Kidney epithelial cell (primary cell): ENCODE data around the gene NDUFA13. TPM values are rescaled to one million over a fixed set of nuclear protein-coding genes. Genes with fewer than 3 reads are reported as not detected.
A peak's percentile ranks its signal among the peaks of the same experiment; 100 is the strongest.
"Not testable (repeated sequence)": the region's sequence is repeated elsewhere in the genome, so short reads cannot be mapped to it uniquely, and the experiment has no call there.

Experiments
- DNase-seq: peaks from one replicate; pipeline ENCODE4 v3.0.0-alpha.2; 2010; ENCODE audit warnings: low read depth
- H3K27me3 ChIP-seq: 2 replicates; pipeline ENCODE4 v1.6.0; 2011; ENCODE audit warnings: low read length; ENCODE audit not compliant: control insufficient read depth, insufficient read depth
- H3K36me3 ChIP-seq: 2 replicates; pipeline ENCODE4 v1.5.1; 2011; ENCODE audit warnings: low read length; ENCODE audit not compliant: control insufficient read depth, insufficient read depth
- H3K4me3 ChIP-seq: 2 replicates; pipeline ENCODE4 v1.5.1; 2011; ENCODE audit warnings: low read depth, mild to moderate bottlenecking, control low read depth, low read length
- total RNA-seq: library from RNA; depleted of rRNA; stranded (reverse); fragments of >200 nt; gene quantifications from 2 replicates; pipeline ENCODE4 v1.2.3, GENCODE V29; 2015
- TF ChIP-seq, protein P1 (sequence below): IDR thresholded peaks from 2 replicates; pipeline ENCODE4 v1.5.1; 2011; ENCODE audit warnings: mild to moderate bottlenecking, moderate library complexity, low read length, control low read depth, inconsistent platforms; ENCODE audit not compliant: insufficient read depth, poor library complexity, severe bottlenecking

NDUFA13 gene
- 58.8 and 127 TPM in 2 replicates for total RNA-seq

DNA sequence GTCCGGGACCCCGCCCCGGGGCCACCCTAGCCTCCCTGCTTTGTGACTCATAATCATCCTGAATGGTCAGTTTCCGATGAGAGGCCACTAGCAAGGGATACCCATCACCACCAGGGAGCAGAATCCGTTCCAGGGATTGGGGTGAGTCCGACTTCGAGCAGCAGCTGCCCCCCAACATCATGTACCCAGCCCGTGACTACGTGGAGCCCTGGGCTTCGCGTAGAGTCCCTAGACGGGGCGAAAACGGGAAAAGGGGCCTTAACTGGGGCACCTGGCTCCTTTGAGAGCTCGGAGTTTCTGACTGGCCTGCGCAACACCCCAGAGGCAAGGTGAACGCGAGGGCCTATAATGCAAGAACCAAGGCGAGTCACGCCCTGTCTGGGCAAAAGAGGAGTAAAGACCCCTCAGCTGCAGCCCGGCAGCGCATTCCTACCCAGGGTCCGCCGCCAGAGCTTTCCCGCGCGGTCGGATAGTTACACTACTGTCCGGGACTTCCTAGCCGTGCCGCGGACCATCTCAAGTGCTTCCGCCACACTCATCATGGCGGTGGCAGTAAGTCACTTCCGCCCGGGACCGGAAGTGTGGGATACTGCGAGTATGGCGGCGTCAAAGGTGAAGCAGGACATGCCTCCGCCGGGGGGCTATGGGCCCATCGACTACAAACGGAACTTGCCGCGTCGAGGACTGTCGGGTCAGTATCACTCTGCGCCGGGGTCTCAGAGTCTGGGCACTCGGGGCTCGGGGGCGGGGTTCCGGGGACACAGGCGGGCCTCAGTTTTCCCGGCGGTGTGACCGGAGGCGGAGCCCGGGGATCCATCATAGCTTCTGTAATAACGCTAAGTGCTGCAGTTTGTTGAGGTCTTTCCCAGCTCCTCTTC lies at the start of gene NDUFA13:
Gene NDUFA13, plus strand, starts transcription at position 584 of the 878 bp plus-strand sequence. Its CDS starts 14 bp downstream, at position 598.
- H3K27me3 ChIP-seq, result no peaks in the 10 kb centered on the region
- TF ChIP-seq, protein P1, sequence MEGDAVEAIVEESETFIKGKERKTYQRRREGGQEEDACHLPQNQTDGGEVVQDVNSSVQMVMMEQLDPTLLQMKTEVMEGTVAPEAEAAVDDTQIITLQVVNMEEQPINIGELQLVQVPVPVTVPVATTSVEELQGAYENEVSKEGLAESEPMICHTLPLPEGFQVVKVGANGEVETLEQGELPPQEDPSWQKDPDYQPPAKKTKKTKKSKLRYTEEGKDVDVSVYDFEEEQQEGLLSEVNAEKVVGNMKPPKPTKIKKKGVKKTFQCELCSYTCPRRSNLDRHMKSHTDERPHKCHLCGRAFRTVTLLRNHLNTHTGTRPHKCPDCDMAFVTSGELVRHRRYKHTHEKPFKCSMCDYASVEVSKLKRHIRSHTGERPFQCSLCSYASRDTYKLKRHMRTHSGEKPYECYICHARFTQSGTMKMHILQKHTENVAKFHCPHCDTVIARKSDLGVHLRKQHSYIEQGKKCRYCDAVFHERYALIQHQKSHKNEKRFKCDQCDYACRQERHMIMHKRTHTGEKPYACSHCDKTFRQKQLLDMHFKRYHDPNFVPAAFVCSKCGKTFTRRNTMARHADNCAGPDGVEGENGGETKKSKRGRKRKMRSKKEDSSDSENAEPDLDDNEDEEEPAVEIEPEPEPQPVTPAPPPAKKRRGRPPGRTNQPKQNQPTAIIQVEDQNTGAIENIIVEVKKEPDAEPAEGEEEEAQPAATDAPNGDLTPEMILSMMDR, result peak; percentile 19
- peak within 1 kb of the TSS; percentile 82 for H3K4me3 ChIP-seq
- no peaks in the 10 kb centered on the region for H3K36me3 ChIP-seq
- DNase-seq, result peak; percentile 59

DNA sequence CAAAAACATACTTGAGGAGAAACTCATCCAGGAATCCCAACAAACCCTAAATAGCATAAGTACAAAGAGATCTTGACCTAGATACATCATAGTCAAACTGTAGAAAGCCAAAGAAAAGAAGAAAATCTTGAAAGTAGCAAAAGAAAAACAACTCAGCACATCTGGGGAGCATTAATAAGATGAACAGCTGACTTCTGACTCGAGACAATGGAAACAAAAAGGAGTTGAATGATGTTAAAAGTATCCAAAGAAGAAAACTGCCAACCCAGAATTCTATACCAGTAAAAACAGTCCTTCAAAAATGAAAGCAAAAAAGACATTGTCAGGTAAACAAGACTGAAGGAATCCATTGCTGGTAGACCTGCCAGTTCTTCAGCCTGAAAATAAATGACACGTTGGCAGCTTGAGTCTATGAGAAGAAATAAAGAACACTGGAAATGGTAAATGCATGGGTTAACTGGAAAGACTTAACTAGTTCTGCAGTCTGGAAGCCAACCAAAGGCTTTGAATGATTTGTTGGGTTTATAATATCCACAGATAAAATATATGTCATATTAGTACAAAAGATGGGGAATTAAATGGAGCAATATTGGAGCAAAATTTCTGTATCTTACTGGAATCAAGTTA lies 47.5 kb upstream of the NDUFA13 start:
- Histone ChIP-seq H3K4me3 (no peak overlapping the region), H3K27me3 (no peaks in the 10 kb centered on the region), H3K36me3 (peaks cover 2% of the 10 kb centered on the region)
- TF ChIP-seq, protein P1, result no peak
- no peak for DNase-seq

DNA sequence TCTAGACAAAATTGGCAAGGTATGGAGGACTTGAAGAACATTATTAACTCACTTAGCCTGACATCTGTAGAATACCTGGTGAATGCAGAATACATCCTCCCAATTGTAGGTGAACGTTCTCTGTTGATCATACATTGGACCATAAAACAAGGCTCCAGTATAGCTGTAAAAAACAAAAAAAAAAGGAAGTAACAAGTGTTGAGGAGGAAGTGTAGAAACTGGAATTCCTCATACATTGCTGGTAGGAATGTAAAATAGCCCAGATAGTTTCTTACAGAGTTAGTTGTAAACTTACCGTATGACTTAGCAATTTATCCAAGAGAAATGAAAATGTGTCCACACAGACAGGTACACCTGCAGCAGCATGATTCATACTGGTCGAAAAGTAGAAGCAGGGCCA lies 45.4 kb upstream of the NDUFA13 start:
- Histone ChIP-seq H3K27me3 (no peaks in the 10 kb centered on the region), H3K36me3 (peaks cover 2% of the 10 kb centered on the region), H3K4me3 (no peak overlapping the region)
- DNase-seq, result no peak
- TF ChIP-seq, protein P1, result no peak

DNA sequence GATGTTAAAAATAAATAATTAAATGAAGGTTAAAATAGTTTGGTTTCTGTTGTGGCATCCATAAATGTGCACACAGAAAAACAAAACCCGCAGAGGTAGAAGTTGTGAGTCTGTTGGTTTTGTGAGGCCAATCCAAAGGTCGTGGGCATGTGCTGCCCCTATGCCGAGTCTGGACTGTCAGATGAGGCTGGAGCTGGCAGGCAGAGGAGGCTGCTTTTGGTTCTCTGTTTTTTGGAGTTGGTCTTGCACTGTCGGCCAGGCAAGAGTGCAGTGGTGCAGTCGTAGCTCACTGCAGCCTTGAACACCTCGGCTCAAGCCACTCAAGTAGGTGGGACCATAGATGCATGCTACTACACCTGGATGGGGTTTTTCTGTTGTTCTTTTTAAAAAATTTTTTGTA lies 44.3 kb upstream of the NDUFA13 start:
- no peak overlapping the region for H3K4me3 ChIP-seq
- TF ChIP-seq, protein P1, result no peak
- no peaks in the 10 kb centered on the region for H3K27me3 ChIP-seq
- peaks cover 2% of the 10 kb centered on the region for H3K36me3 ChIP-seq
- no peak for DNase-seq

DNA sequence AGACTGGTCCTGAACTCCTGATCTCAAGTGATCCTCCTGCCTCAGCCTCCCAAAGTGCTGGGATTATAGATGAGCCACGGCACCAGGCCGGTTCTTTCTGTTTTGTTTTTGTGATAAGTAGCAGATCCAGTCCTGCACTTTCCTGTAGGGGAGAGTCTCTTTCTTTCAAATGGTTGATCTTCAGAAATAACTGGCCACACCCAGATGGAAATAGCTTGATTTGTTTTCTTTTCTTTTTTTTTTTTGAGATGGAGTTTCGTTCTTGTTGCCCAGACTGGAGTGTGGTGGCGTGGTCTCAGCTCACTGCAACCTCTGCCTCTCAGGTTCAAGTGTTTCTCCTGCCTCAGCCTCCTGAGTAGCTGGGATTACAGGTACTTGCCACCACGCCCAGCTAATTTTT lies 43.9 kb upstream of the NDUFA13 start:
- H3K4me3 ChIP-seq, H3K36me3 ChIP-seq, DNase-seq, H3K27me3 ChIP-seq: not testable (repeated sequence)

DNA sequence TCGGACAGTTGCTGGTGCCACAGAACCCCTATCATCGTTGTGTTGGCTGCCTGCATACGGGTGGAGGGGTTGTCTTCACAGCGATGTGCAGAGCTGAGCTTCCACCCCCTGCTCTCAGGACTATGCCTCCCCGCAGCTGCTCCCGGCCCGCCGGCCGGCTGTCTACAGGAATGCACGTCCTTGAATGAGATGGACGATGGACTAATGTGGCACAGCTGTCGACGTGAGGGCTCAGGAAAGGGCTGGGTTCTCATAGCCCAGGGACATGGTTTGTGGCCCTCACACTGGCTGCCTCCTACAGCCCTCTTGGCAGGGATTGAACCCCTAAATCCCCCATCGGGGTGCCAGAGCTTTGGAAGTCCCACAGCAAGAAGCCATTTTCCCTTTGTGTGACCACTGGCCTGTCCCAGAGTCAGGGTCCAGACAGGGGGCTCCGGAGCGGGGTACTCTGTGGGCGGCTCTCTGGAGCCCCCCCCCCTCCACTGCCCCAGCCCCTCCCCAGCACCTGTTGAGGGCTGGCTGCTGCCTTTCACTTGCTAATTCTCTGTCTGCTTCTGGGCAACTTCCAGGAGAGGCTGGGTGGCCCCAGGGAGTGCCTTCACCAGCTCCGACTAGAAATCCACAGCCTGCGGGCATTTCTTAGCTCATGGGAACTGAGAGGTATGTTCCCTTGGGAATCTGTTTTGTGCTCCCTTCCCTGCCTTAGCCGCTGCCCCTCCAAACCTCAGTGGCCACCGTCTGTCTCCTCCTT lies 40.8 kb upstream of the NDUFA13 start:
- TF ChIP-seq, protein P1, result no peak
- H3K4me3 ChIP-seq, result no peak overlapping the region
- no peaks in the 10 kb centered on the region for H3K27me3 ChIP-seq
- no peak for DNase-seq
- no peaks in the 10 kb centered on the region for H3K36me3 ChIP-seq
